ENCODE results near the gene OR2V1. TPM values are rescaled to one million over a fixed set of nuclear protein-coding genes. Genes with fewer than 3 reads are reported as not detected.

Gene OR2V1
- total RNA-seq: not detected in 2 replicates

DNA sequence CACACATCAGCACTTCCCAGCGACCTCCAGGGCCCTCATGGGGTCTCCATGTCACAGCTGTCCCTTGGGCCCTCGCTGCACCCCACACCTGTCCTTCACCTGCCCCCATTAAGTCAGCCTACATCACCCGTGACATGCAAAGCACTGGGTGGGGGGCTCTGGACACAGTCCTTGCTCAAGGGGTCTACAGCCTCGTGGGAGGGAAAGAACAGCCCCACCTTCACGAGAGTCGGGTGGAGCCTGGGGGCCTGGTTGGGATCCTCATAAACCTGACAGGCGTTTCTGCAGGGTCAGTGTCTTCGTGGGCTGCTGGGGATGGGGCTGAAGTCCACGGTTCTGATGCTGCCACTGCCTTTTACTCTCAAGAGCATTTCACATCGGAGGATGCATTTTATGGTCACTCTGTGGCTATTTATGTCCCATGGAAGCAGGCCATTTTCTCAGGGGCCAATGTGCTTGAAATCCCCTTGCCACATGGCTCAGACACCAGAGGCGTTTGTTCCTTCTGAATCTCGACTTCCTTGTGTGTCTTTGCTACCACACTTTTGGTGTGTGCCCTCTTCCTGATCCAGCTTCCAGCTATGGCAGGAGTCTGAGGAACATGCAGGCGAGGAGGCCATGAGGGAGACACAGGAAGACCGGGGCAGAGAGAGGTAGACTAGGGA, at the start of gene OR2V1:
TSS of gene OR2V1 (minus strand) at position 338 of the 665 bp plus-strand sequence. CDS start 5,865 bp downstream, outside the sequence.

DNA sequence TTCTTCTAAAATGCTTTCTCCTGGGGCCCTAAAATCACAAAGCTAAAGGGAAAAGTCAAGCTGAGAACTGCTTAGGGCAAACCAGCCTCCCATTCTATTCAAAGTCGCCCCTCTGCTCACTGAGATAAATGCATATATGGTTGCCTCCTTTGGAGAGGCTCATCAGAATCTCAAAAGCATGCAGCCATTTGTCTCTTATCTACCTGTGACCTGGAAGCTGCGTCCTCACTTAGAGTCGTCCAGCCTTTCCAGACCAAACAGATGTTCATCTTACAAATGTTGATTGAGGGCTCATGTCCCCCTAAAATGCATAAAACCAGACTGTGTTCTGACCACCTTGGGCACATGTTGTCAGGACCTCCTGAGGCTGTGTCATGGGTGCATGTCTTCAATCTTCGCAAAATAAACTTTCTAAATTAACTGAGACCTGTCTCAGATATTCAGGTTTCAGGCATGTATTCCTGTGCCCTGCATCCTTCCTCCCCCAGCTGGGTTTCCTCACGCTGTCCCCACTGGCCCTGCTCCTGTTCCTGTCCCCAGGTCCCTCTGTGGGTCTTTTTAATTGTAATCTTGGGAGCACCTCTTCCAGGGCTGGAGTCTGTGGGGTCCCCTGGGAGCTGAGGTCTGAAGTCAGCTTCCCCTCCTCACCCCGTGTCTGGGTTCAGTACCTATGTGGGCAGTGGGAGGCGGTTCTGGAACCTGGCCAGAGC, 16.1 kb upstream of the OR2V1 start, which contains the start of gene OR2V2:
TSS of gene OR2V2 (plus strand) at position 660 of the 710 bp plus-strand sequence. CDS start 7,357 bp downstream, outside the sequence.

Other genes starting within 250 kb of the OR2V1 start
- gene BTNL8, start 232.0 kb downstream of the OR2V1 start, total RNA-seq: 1.2 TPM in 1 of 2 replicates, not detected in the other
- not detected in 2 replicates for gene BTNL3, start 142.3 kb downstream of the OR2V1 start, total RNA-seq
- not detected in 2 replicates for gene BTNL9, start 90.9 kb downstream of the OR2V1 start, total RNA-seq
- not detected in 2 replicates for gene OR2V2, start 16.4 kb upstream of the OR2V1 start, total RNA-seq
- 0.94 and 1.9 TPM in 2 replicates for gene TRIM7, start 74.0 kb upstream of the OR2V1 start, total RNA-seq
- 13.0 and 15.8 TPM in 2 replicates for gene TRIM41, start 92.1 kb upstream of the OR2V1 start, total RNA-seq
- gene RACK1, start 112.7 kb upstream of the OR2V1 start, total RNA-seq: 3,255 and 5,180 TPM in 2 replicates
- gene TRIM52, start 130.0 kb upstream of the OR2V1 start, total RNA-seq: 4.4 and 5.7 TPM in 2 replicates
- gene OR4F3, start 236.1 kb upstream of the OR2V1 start, total RNA-seq: not detected in 2 replicates

Measured in pericardium fibroblast (primary cell).